HuH-7 (cell line): ENCODE measurements around the gene FXYD4.
"Not testable (repeated sequence)": the region's sequence is repeated elsewhere in the genome, so short reads cannot be mapped to it uniquely, and the experiment has no call there.

Experiments
- DNase-seq: peaks from one replicate; pipeline ENCODE4 v3.0.0; 2011; ENCODE audit warnings: low spot score

Gene FXYD4, protein sequence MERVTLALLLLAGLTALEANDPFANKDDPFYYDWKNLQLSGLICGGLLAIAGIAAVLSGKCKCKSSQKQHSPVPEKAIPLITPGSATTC

DNA sequence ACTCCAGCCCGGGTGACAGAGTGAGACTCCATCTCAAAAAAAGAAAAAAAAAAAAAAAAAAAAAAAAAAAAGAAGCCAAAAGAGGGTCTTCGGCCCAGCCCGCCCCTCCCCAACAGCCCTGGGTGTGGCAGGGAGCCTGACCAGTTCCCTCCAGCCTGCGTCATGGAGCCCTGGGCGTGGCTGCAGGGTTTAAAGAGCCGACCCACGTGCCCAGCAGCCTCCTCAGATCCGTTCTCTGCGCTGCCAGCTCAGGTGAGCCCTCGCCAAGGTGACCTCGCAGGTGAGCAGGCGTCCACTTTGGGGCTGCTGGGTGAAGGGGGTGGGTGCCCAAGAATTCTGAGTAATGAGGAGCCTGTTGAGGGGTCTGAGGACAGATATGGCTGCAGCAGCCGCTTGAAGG is at the start of gene FXYD4:
Gene FXYD4 (plus strand): TSS at position 219 of the 400 bp plus-strand sequence. CDS start 2,111 bp downstream, outside the sequence.
- DNase-seq: no peak

GRCh38 chr10:43322331-43322730 is 49.1 kb upstream of the FXYD4 start:
- DNase-seq: no peak

DNA sequence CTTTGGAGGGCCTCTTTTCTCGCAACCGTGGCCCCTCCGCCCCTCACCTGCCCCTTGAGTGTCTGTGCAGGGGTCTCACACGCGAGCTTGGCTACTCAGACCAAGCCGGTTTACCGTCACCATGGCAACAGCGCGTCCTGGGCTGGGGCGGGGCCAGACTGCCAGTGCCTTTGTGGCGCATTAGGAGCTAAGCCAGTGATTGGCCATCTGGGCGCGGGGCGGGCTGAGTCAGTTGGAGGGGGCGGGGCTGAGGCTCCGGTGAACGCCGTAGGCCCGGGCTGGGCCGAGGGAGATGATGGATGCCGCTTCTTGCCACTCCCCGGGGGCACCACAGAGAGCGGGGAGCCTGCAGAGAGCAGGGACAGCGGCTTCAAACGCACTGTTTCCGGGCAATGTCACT is 48.7 kb upstream of the FXYD4 start:
- no peak for DNase-seq

GRCh38 chr10:43323245-43323644 is 48.2 kb upstream of the FXYD4 start:
- DNase-seq: no peak

DNA sequence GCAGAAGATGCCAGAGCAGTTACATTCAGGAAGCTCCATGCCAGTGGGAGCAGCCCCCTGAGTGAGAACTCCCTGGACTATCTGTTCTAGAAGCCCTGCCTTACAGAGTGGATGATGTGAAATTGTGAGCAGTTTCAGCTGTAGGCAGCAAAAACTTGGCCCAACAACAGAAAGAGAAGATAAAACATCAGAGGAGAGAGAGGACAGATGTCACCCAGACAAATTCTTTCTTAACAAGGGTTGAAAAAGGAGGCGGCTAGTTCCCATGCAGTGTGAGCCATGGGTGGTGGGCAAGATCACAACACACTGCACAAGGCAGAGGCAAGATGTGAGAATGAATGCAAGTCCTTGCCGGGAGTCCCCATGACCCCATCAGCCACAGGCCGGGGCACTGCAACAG is 46.6 kb upstream of the FXYD4 start:
- no peak for DNase-seq

DNA sequence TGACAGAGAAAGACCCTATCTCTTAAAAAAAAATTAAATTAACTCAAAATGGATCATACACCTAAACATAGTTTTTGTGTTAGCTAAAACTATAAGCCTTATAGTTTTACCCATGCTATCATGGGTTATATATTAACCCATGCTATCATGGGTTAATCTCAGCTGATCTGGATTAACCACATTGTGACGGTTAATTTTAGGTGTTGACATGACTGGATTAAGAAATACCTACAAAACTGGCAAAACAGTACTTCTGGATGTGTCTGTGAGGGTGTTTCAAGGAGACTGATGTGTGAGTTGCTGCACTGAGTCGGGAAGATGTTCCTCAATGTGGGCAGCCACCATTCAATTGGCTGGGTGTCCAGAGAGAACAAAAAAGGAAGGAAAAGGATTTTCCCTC is 44.3 kb upstream of the FXYD4 start:
- no peak for DNase-seq

GRCh38 chr10:43327986-43328385 is 43.5 kb upstream of the FXYD4 start:
- no peak for DNase-seq

DNA sequence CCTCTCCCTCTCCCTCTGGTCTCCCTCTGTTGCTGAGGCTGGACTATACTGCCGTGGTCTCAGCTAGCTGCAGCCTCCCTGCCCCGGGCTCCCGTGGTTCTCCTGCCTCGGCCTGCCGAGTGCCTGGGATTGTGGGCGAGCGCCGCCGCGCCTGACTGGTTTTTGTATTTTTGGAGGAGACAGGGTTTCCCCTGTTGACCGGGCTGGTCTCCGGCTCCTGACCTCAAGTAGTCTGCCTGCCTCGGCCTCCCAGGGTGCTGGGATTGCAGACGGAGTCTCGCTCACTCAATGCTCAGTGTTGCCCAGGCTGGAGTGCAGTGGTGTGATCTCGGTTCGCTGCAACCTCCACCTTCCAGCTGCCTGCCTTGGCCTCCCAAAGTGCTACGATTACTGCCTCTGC is 42.6 kb upstream of the FXYD4 start:
- not testable (repeated sequence) for DNase-seq

DNA sequence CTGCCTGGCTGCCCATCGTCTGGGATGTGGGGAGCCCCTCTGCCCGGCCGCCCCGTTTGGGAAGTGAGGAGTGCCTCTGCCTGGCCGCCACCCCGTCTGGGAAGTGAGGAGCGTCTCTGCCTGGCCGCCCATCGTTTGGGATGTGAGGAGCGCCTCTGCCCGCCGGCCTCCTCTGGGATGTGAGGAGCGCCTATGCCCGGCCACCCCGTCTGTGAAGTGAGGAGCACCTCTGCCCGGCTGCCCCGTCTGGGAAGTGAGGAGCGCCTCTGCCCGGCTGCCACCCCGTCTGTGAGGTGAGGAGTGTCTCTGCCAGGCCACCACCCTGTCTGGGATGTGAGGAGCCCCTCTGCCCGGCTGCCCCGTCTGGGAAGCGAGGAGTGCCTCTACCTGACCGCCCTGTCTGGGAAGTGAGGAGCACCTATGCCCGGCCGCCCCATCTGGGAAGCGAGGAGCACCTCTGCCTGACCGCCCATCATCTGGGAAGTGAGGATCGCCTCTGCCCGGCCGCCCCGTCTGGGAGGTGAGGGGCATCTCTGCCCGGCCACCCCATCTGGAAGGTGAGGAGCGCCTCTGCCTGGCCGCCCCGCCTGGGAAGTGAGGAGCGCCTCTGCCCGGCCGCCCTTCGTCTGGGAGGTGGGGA is 42.1 kb upstream of the FXYD4 start:
- not testable (repeated sequence) for DNase-seq

- not testable (repeated sequence) for DNase-seq
Observed at GRCh38 chr10:43330049-43330823, 41.2 kb upstream of the FXYD4 start.

- not testable (repeated sequence) for DNase-seq
Observed at GRCh38 chr10:43330824-43331127, 40.7 kb upstream of the FXYD4 start.

DNA sequence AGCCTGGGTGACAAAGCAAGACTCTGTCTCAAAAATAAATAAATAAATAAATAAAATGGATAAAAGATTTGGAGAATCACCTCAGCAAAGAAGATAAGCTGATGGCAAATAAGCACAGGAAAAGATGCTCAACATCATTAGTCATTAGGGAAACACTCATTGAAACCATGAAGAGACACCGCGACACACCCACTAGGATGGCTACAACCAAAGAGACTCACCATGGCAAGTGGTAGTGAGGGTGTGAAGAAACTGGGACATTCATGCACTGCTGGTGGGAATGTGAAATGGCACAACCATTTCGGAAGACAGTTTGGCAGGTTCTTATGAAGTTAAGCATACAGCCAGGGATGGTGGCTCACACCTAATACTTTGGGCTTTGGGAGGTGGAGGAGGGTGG is 37.8 kb upstream of the FXYD4 start:
- no peak for DNase-seq

GRCh38 chr10:43336061-43336460 is 35.4 kb upstream of the FXYD4 start:
- no peak for DNase-seq

DNA sequence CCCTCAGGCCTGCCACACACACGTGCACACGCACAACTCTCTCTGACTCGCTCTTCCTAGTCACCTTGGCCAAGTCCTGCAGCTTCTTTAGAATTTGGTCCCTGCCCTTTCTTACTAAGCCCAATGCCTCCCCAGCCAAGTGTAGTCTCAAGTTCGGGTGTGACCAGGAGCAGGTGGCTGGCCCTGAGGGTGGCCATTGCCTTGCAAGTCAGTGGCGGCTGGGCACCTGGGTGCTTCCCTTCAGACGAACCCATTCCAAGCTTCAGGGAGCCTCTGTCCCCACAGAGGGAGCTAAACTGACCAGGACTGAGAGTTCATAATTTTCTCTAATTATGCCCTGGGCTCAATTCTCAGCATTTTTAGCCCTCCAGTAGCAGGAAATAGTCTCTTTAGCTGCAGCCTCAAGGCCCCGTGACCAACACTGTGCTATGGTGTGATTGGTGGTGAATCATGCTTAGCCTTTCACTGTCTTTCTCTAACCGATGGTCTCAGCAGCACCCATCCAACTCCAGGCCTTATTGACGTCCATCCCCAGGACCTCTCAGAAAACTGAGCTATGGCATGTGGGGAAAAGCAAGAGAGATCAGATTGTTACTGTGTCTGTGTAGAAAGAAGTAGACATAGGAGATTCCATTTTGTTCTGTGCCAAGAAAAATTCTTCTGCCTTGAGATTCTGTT is 34.7 kb upstream of the FXYD4 start:
- DNase-seq: no peak

DNA sequence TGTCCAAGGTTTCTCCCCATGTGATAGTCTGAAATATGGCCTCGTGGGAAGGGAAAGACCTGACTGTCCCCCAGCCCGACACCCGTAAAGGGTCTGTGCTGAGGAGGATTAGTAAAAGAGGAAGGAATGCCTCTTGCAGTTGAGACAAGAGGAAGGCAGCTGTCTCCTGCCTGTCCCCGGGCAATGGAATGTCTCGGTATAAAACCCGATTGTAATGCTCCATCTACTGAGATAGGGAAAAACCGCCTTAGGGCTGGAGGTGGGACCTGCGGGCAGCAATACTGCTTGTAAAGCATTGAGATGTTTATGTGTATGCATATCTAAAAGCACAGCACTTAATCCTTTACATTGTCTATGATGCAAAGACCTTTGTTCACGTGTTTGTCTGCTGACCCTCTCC is 33.9 kb upstream of the FXYD4 start:
- DNase-seq: not testable (repeated sequence)

DNA sequence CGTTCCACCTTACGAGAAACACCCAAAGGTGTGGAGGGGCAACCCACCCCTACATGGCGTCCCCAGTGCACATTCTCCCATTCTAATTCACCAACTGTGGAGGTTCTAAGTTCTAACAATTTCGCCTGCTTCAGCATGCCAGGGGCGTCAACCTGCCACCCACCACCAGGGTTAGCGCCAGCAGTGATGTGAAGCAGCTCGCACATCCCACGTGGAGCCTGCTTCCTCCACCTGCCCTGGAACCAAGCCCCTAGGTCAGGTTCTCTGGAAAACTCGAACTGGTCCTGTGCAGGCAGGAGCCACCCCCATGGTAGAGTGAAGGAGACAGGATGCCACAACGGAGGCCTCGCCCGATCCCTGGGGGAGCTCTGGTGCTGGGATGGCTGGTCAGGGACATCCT is 33.3 kb upstream of the FXYD4 start:
- no peak for DNase-seq

- DNase-seq: no peak
Observed at GRCh38 chr10:43339136-43339535, 32.3 kb upstream of the FXYD4 start.

- DNase-seq: no peak
Observed at GRCh38 chr10:43340101-43340500, 31.3 kb upstream of the FXYD4 start.

- DNase-seq: no peak
Observed at GRCh38 chr10:43340619-43341018, 30.8 kb upstream of the FXYD4 start.

- no peak for DNase-seq
Observed at GRCh38 chr10:43341450-43341849, 30.0 kb upstream of the FXYD4 start.

DNA sequence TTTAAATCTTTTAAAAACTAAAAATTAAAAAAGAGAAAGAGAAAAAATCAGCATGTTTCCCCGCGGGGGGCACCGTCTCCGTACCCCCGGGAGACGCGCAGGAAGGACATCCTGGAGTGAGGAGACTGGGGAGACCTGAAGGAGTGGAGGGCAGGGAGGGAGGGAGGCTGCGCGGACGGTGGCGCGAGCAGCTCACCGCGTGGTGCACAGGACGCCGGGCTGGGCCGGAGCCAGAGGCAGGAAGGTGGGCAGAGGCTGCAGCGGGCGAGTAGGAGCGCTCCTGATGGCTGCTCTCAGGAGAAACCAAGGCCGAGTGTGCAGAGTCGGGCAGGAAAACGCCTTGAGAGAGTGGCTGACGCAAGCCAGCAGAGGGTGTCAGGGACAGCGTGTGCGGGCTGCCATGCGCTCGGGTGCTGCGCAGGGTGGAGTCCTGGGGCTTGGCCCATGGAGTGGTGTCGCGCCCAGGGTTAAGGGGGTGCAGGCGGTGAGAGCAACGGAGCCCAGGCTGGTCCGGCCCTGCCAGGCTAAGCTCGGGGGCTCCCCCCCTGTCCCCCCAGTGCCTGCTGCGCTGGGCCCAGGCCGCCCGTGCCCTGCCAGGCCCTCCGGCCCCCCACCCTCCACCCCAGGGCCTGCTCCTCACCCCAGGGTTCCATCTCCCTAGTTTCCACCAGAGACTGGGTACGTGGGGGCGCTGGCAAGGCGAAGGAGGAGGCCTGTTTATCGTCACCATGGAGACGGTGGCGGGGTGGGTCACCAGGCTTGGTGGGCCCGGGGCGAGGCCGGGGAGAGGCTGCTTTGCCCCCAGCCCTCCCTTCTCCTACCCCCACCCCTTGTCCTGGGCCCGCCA is 28.9 kb upstream of the FXYD4 start:
- no peak for DNase-seq

DNA sequence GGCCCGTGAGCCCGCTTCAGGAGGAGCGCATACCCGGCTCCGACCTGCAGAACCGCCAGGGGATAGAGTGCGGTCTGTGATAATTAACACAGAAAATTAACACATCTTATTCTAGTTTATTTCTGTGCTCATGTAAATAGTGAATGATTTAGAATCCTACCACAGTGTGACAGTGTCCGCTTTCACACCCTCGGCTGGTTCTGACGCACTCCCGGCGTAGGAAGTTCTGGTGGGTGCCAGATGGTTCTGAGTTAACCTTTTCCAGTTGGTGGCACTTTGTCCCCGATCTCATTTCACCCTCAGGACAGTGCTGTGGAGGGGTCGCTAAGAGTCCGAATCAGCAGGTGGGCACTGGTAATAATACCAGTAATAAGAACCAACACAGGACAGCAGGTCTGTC is 28.3 kb upstream of the FXYD4 start:
- no peak for DNase-seq
